GM12878 (cell line): ENCODE results near the gene PROC. TPM values are rescaled to one million over a fixed set of nuclear protein-coding genes. Genes with fewer than 3 reads are reported as not detected.

Experiments used
- ATAC-seq: fragments of 200-7000 bp; cut with Tn5 transposase; 3 replicates; pipeline ENCODE4 v1.9.1; 2020; ENCODE audit warnings: mild to moderate bottlenecking, moderate library complexity
- BruUV-seq: library from RNA; stranded (reverse); fragments of 400-500 nt; replicated peaks from 2 replicates; lab custom pipeline; 2021; lab: Mats Ljungman, UMichigan
- CTCF ChIA-PET: fragments of 300-600 bp; sonication (Branson Sonifier 250); formaldehyde crosslinking; extraction: SDS; loops from one replicate; lab custom pipeline; 2021; ENCODE audit warnings: inconsistent platforms; lab: Yijun Ruan, JAX
- POLR2A ChIA-PET: fragments of 350-600 bp; formaldehyde crosslinking; extraction: SDS; loops from one replicate; lab custom pipeline; 2021; ENCODE audit warnings: inconsistent platforms; lab: Charles Lee
- RAD21 ChIA-PET: fragments of 300-600 bp; sonication (Branson Sonifier 250); formaldehyde crosslinking; loops from one replicate; lab custom pipeline; 2023; ENCODE audit warnings: antibody characterized with exemption; ENCODE audit not compliant: unreplicated experiment; lab: Charles Lee
- SMC1A ChIA-PET: fragments of 300-600 bp; sonication (Branson Sonifier 250); formaldehyde crosslinking; loops from one replicate; lab custom pipeline; 2023; ENCODE audit not compliant: unreplicated experiment, uncharacterized antibody; lab: Charles Lee
- DNase-seq: peaks from one replicate; pipeline ENCODE4 v3.0.0-alpha.2; 2011; ENCODE audit warnings: low read depth, low spot score
- FAIRE-seq: peaks from 3 replicates; lab custom pipeline; 2011; peaks lifted over from hg19 to GRCh38; lab: Jason Lieb, UNC
- H2AFZ ChIP-seq: 2 replicates; pipeline ENCODE4 v1.6.0; 2011; ENCODE audit warnings: low read depth, low read length, control low read depth; ENCODE audit not compliant: control insufficient read depth
- H3K27ac ChIP-seq: 2 replicates; pipeline ENCODE4 v1.5.1; 2011; ENCODE audit warnings: control low read depth; ENCODE audit not compliant: control insufficient read depth, insufficient read depth
- H3K27me3 ChIP-seq, 2 experiments: replicated peaks in 1 of 2; 2 replicates each; pipeline versions ENCODE4 v1.6.0 to v1.6.1; 2011; ENCODE audit warnings: low read length in 1 of 2; ENCODE audit not compliant: control insufficient read depth in 2 of 2, insufficient read depth in 2 of 2
- H3K36me3 ChIP-seq, 2 experiments: 2 replicates each; pipeline ENCODE4 v1.5.1; 2011; ENCODE audit warnings: low read length in 1 of 2; ENCODE audit not compliant: control insufficient read depth in 2 of 2, insufficient read depth in 2 of 2
- H3K4me1 ChIP-seq: 2 replicates; pipeline ENCODE4 v1.6.1; 2011; ENCODE audit warnings: mild to moderate bottlenecking, low read length, moderate library complexity, mixed read lengths; ENCODE audit not compliant: control insufficient read depth, insufficient read depth
- H3K4me2 ChIP-seq: 2 replicates; pipeline ENCODE4 v1.6.0; 2011; ENCODE audit warnings: control low read depth; ENCODE audit not compliant: control insufficient read depth, insufficient read depth
- H3K4me3 ChIP-seq: fragments of 200-600 bp; sonication (generic); 2 replicates; pipeline ENCODE4 v1.5.1; 2016
- H3K79me2 ChIP-seq: 2 replicates; pipeline ENCODE4 v1.6.0; 2011; ENCODE audit warnings: low read length; ENCODE audit not compliant: control insufficient read depth, insufficient read depth
- H3K9ac ChIP-seq: 2 replicates; pipeline ENCODE4 v1.8.0; 2011; ENCODE audit warnings: low read length, control low read depth, mixed read lengths; ENCODE audit not compliant: control insufficient read depth, insufficient read depth
- H3K9me3 ChIP-seq: replicated peaks from 3 replicates; pipeline ENCODE4 v1.5.1; 2011; ENCODE audit warnings: mild to moderate bottlenecking, low read length; ENCODE audit not compliant: control insufficient read depth, insufficient read depth
- H4K20me1 ChIP-seq: 2 replicates; pipeline ENCODE4 v1.6.0; 2011; ENCODE audit not compliant: control insufficient read depth, insufficient read depth
- DPF2 ChIP-seq: fragments of 450-650 bp; IDR thresholded peaks from 2 replicates; pipeline ENCODE4 v1.6.1; 2017; ENCODE audit warnings: mild to moderate bottlenecking
- E4F1 ChIP-seq: fragments of 450-650 bp; IDR thresholded peaks from 2 replicates; pipeline ENCODE4 v1.6.1; 2018; ENCODE audit warnings: borderline replicate concordance, mild to moderate bottlenecking; ENCODE audit not compliant: partially characterized antibody
- ELK1 ChIP-seq: IDR thresholded peaks from 2 replicates; pipeline ENCODE4 v1.6.1; 2012; ENCODE audit warnings: low read depth, low read length, improper control_type of control experiment
- ETV6 ChIP-seq, 2 experiments: fragments of 450-650 bp in 1 of 2; IDR thresholded peaks in 1 of 2; conservative IDR thresholded peaks in 1 of 2; 2 replicates each; pipeline ENCODE4 v1.6.1; 2014; ENCODE audit warnings: antibody characterized with exemption in 1 of 2, borderline replicate concordance in 1 of 2, low read depth in 1 of 2, mild to moderate bottlenecking in 1 of 2, moderate library complexity in 1 of 2
- HSF1 ChIP-seq: fragments of 150-350 bp; IDR thresholded peaks from 2 replicates; pipeline ENCODE4 v1.6.1; 2014; ENCODE audit warnings: mild to moderate bottlenecking, low read depth, low read length
- MTA3 ChIP-seq: IDR thresholded peaks from 2 replicates; pipeline ENCODE4 v1.6.1; 2012; ENCODE audit warnings: low read length, inconsistent platforms, borderline replicate concordance
- NR2C2 ChIP-seq: IDR thresholded peaks from 2 replicates; pipeline ENCODE4 v1.6.1; 2011; ENCODE audit warnings: borderline replicate concordance, low read depth; ENCODE audit not compliant: control insufficient read depth, insufficient read length
- PKNOX1 ChIP-seq: fragments of 450-650 bp; IDR thresholded peaks from 2 replicates; pipeline ENCODE4 v1.6.1; 2016; ENCODE audit warnings: mild to moderate bottlenecking
- POLR2A ChIP-seq: IDR thresholded peaks from 2 replicates; pipeline ENCODE4 v1.6.1; 2011; ENCODE audit warnings: low read depth, mild to moderate bottlenecking, low read length
- RELB ChIP-seq: fragments of 450-650 bp; IDR thresholded peaks from 2 replicates; pipeline ENCODE4 v1.6.1; 2017; ENCODE audit warnings: low read depth, mild to moderate bottlenecking, moderate library complexity
- SMAD5 ChIP-seq: IDR thresholded peaks from 2 replicates; pipeline ENCODE4 v1.6.1; 2016; ENCODE audit warnings: antibody characterized with exemption, low read depth
- SUZ12 ChIP-seq: fragments of 200-600 bp; sonication (generic); IDR thresholded peaks from one replicate; pipeline ENCODE4 v1.6.1; 2018; ENCODE audit warnings: antibody characterized with exemption, mild to moderate bottlenecking; ENCODE audit not compliant: unreplicated experiment
- TCF12 ChIP-seq: IDR thresholded peaks from 2 replicates; pipeline ENCODE4 v1.6.1; 2011; ENCODE audit warnings: low read depth, mild to moderate bottlenecking, low read length
- TCF7 ChIP-seq: IDR thresholded peaks from 2 replicates; pipeline ENCODE4 v1.6.1; 2014; ENCODE audit warnings: antibody characterized with exemption, borderline replicate concordance
- WGBS: methylation state at CpG from one replicate; pipeline ENCODE4 v1.1.6; 2016; ENCODE audit warnings: low lambda C conversion rate; ENCODE audit not compliant: insufficient replicate concordance, insufficient coverage; ENCODE audit errors: missing lambda C conversion rate; 5-methylcytosine and 5-hydroxymethylcytosine counted together
- in situ Hi-C: fragments of 300-500 bp; cut with MboI; formaldehyde crosslinking; loops from 9 replicates; pipeline ENCODE4 v1.14.3; 2018; ENCODE audit warnings: mixed read lengths
- intact Hi-C: fragments of 100-400 bp; cut with micrococcal nuclease; formaldehyde crosslinking; loops from one replicate; pipeline ENCODE4 v1.14.2; 2022; ENCODE audit not compliant: unreplicated experiment
- polyA plus RNA-seq, 11 experiments: library from polyadenylated mRNA; depleted of rRNA in 4 of 11; unstranded in 6 of 11; stranded (reverse) in 5 of 11; fragments of >200 nt; fragmentation: Nextera tagmentation in 4 of 11; fragmentation: Illumina TruSeq in 1 of 11; extraction: Ambion mirVana in 4 of 11; extraction: Trizol in 1 of 11; gene quantifications; 1 replicate in 1 of 11; 2 replicates in 10 of 11; pipeline versions ENCODE4 v1.2.1 to v1.2.3, GENCODE V29; 2011 to 2016; ENCODE audit warnings: inconsistent platforms in 2 of 11, missing spikeins in 2 of 11, low read depth in 1 of 11
- total RNA-seq, 4 experiments: library from RNA; depleted of rRNA in 3 of 4; stranded (reverse); fragments of >200 nt in 3 of 4; fragmentation: Illumina TruSeq in 1 of 4; extraction: Trizol in 1 of 4; gene quantifications; 2 replicates each; pipeline versions ENCODE4 v1.2.1 to v1.2.3, GENCODE V29; 2013 to 2021

PROC gene
- total and polyA plus RNA-seq, 10 of the 15 experiments (the other 5 are each of a cell fraction or from before 2014, with no cell fraction given), result not detected

GRCh38 chr2:127400533-127400896 lies 17.7 kb upstream of the PROC start:
- no TSS peak for BruUV-seq
- Histone ChIP-seq H3K4me3 (no peak overlapping the region), H3K4me2 (no peak overlapping the region), H3K4me1 (peaks cover 22% of the 10 kb centered on the region), H3K9me3 (no peaks in the 10 kb centered on the region), H3K27ac (no peak overlapping the region), H4K20me1 (no peaks in the 10 kb centered on the region), H3K27me3 (no peaks in the 10 kb centered on the region), H3K79me2 (no peaks in the 10 kb centered on the region), H2AFZ (no peak overlapping the region), H3K9ac (no peak overlapping the region), H3K36me3 (no peaks in the 10 kb centered on the region)
- in situ Hi-C loops (no loop called here), intact Hi-C loops (no loop called here)
- ChIA-PET CTCF (interaction anchor here (0.6 kb wide), 1 partner anchor 294 kb away, joined by 3 read pairs; no protein-coding TSS in a partner anchor), RAD21 (no interaction called here), POLR2A (interaction anchor here (2.2 kb wide), 1 partner anchor 12 kb away, joined by 7 read pairs; no protein-coding TSS in a partner anchor), SMC1A (interaction anchor here (0.9 to 1.3 kb wide), 2 partner anchors 10 kb away, joined by 3 read pairs; no protein-coding TSS in a partner anchor)
- WGBS, result 20% methylated on average over 5 of the region's 9 CpGs
- FAIRE-seq (no peak), ATAC-seq (no peak), DNase-seq (no peak)
- TF ChIP-seq E4F1 (no peak), MTA3 (no peak), TCF12 (no peak), POLR2A (no peak), ELK1 (no peak), HSF1 (no peak), DPF2 (no peak), PKNOX1 (no peak), NR2C2 (no peak), SMAD5 (no peak), SUZ12 (no peak), ETV6 (conservative IDR thresholded peaks at IDR 0.05 in 1 of 2, IDR thresholded peaks at IDR 0.05 in 1 of 2; ENCODE audit: borderline replicate concordance in 1 of 2, low read depth in 1 of 2) (no peak), TCF7 (no peak), RELB (no peak)
